Endothelial cell of umbilical vein (primary cell): ENCODE data around the gene NAP1L1. TPM values are rescaled to one million over a fixed set of nuclear protein-coding genes. Genes with fewer than 3 reads are reported as not detected.

Experiments used
- BruUV-seq: library from RNA; stranded (reverse); fragments of 400-500 nt; replicated peaks from 2 replicates; lab custom pipeline; 2021; lab: Mats Ljungman, UMichigan
- CTCF ChIA-PET: fragments of 300-600, 350-600 bp; sonication (Branson Sonifier 250); formaldehyde crosslinking; loops from one replicate; lab custom pipeline; 2021; ENCODE audit warnings: antibody characterized with exemption, inconsistent platforms; lab: Charles Lee
- POLR2A ChIA-PET: fragments of 300-600, 350-600 bp; sonication (Branson Sonifier 250); formaldehyde crosslinking; loops from one replicate; lab custom pipeline; 2021; ENCODE audit warnings: antibody characterized with exemption, inconsistent platforms; lab: Charles Lee
- DNase-seq: peaks from one replicate; pipeline ENCODE4 v3.0.0-alpha.2; 2011; ENCODE audit warnings: low read depth, low spot score
- FAIRE-seq: peaks from 2 replicates; lab custom pipeline; 2011; peaks lifted over from hg19 to GRCh38; lab: Jason Lieb, UNC
- H2AFZ ChIP-seq: 2 replicates; pipeline ENCODE4 v1.6.0; 2012; ENCODE audit warnings: low read depth, low read length, control low read depth, inconsistent platforms
- H3K27ac ChIP-seq: 2 replicates; pipeline ENCODE4 v1.5.1; 2011; ENCODE audit warnings: low read depth, mild to moderate bottlenecking, control low read depth, low read length, moderate library complexity; ENCODE audit not compliant: insufficient read depth
- H3K27me3 ChIP-seq, 2 experiments: 2 replicates each; pipeline versions ENCODE4 v1.6.0 to v1.6.1; 2011; ENCODE audit warnings: low read length in 2 of 2, mixed read lengths in 1 of 2; ENCODE audit not compliant: control insufficient read depth in 2 of 2, insufficient read depth in 2 of 2
- H3K36me3 ChIP-seq, 2 experiments: 2 replicates in 1 of 2; 3 replicates in 1 of 2; pipeline ENCODE4 v1.5.1; 2011; ENCODE audit warnings: low read length in 2 of 2, mild to moderate bottlenecking in 1 of 2, moderate library complexity in 1 of 2; ENCODE audit not compliant: control insufficient read depth in 2 of 2, insufficient read depth in 2 of 2; ENCODE audit errors: extremely low read depth in 1 of 2
- H3K4me1 ChIP-seq: 3 replicates; pipeline ENCODE4 v1.5.1; 2011; ENCODE audit warnings: mild to moderate bottlenecking, low read length; ENCODE audit not compliant: control insufficient read depth, insufficient read depth; ENCODE audit errors: extremely low read depth
- H3K4me2 ChIP-seq: 2 replicates; pipeline ENCODE4 v1.6.1; 2011; ENCODE audit warnings: low read length, control low read depth, mixed read lengths; ENCODE audit not compliant: insufficient read depth
- H3K4me3 ChIP-seq, 3 experiments: fragments of 200-600 bp in 1 of 3; sonication (generic), shearing (Covaris generic) in 1 of 3; replicated peaks in 1 of 3; 2 replicates each; pipeline ENCODE4 v1.5.1; 2011 to 2016; ENCODE audit warnings: control low read depth in 3 of 3, low read length in 3 of 3, mild to moderate bottlenecking in 2 of 3, inconsistent platforms in 1 of 3, low read depth in 1 of 3, moderate library complexity in 1 of 3; ENCODE audit not compliant: insufficient read depth in 1 of 3
- H3K79me2 ChIP-seq: 2 replicates; pipeline ENCODE4 v1.6.0; 2012; ENCODE audit warnings: low read length, inconsistent platforms; ENCODE audit not compliant: control insufficient read depth, insufficient read depth
- H3K9ac ChIP-seq: replicated peaks from 2 replicates; pipeline ENCODE3; 2011; ENCODE audit warnings: low read length, control low read depth; ENCODE audit not compliant: insufficient read depth; ENCODE audit errors: extremely low read depth
- H3K9me1 ChIP-seq: replicated peaks from 3 replicates; pipeline ENCODE4 v1.6.0; 2011; ENCODE audit warnings: mild to moderate bottlenecking, low read length; ENCODE audit not compliant: control insufficient read depth, insufficient read depth; ENCODE audit errors: extremely low read depth
- H3K9me3 ChIP-seq: replicated peaks from 2 replicates; pipeline ENCODE4 v1.5.1; 2012; ENCODE audit warnings: low read length, inconsistent platforms; ENCODE audit not compliant: control insufficient read depth, insufficient read depth
- H4K20me1 ChIP-seq: replicated peaks from 2 replicates; pipeline ENCODE3; 2011; ENCODE audit warnings: mild to moderate bottlenecking, low read length; ENCODE audit not compliant: control insufficient read depth, insufficient read depth; ENCODE audit errors: extremely low read depth
- EZH2 ChIP-seq: IDR thresholded peaks from 2 replicates; pipeline ENCODE4 v1.6.1; 2012; ENCODE audit warnings: borderline replicate concordance, low read depth, mild to moderate bottlenecking, moderate library complexity, low read length, inconsistent platforms; ENCODE audit not compliant: severe bottlenecking
- FOS ChIP-seq: IDR thresholded peaks from 2 replicates; pipeline ENCODE4 v1.6.1; 2011; ENCODE audit warnings: mild to moderate bottlenecking, low read length, moderate library complexity, borderline replicate concordance; ENCODE audit not compliant: insufficient read depth
- GATA2 ChIP-seq: IDR thresholded peaks from 2 replicates; pipeline ENCODE4 v1.7.0; 2011; ENCODE audit warnings: low read depth, mild to moderate bottlenecking, moderate library complexity, mixed read lengths, low read length; ENCODE audit not compliant: insufficient read length, insufficient read depth
- JUN ChIP-seq: IDR thresholded peaks from 2 replicates; pipeline ENCODE4 v1.6.1; 2011; ENCODE audit warnings: borderline replicate concordance, low read depth; ENCODE audit not compliant: insufficient read length, insufficient read depth
- MYC ChIP-seq: IDR thresholded peaks from one replicate; pipeline ENCODE4 v1.6.1; 2011; ENCODE audit warnings: mild to moderate bottlenecking, low read depth, low read length
- POLR2A ChIP-seq: IDR thresholded peaks from 2 replicates; pipeline ENCODE4 v1.6.1; 2012; ENCODE audit warnings: low read depth, mild to moderate bottlenecking, control low read depth, low read length
- POLR2AphosphoS5 ChIP-seq: IDR thresholded peaks from 2 replicates; pipeline ENCODE4 v1.6.1; 2012; ENCODE audit warnings: low read depth, mild to moderate bottlenecking, control low read depth, low read length, moderate library complexity; ENCODE audit not compliant: insufficient read depth
- dilution Hi-C: fragments of 300-500 bp; cut with MboI; formaldehyde crosslinking; loops from one replicate; pipeline ENCODE4 v1.15.0; 2019; ENCODE audit warnings: low sequenced_read_pairs; ENCODE audit not compliant: extremely low pct_ligation_motif_present
- intact Hi-C: fragments of 100-400 bp; cut with micrococcal nuclease; formaldehyde crosslinking; loops from one replicate; pipeline ENCODE4 v1.10.0; 2022
- polyA plus RNA-seq, 4 experiments: library from polyadenylated mRNA; depleted of rRNA in 3 of 4; stranded (reverse) in 3 of 4; unstranded in 1 of 4; fragments of >200 nt; gene quantifications; 2 replicates each; pipeline versions ENCODE4 v1.2.1 to v1.2.3, GENCODE V29; 2011 to 2012; ENCODE audit warnings: missing spikeins in 1 of 4
- total RNA-seq: library from RNA; stranded (reverse); gene quantifications from 2 replicates; pipeline ENCODE4 v1.2.3, GENCODE V29; 2021
- TF ChIP-seq, protein P1 (sequence below): IDR thresholded peaks from 2 replicates; pipeline ENCODE4 v1.6.1; 2011; ENCODE audit not compliant: insufficient read depth, insufficient read length
- TF ChIP-seq, protein P2 (sequence below), 2 donors: IDR thresholded peaks; 1 replicate in 1 of 2; 2 replicates in 1 of 2; pipeline ENCODE4 v1.5.1; 2011; ENCODE audit warnings: low read length in 2 of 2, mild to moderate bottlenecking in 2 of 2, moderate library complexity in 2 of 2, control low read depth in 1 of 2, inconsistent platforms in 1 of 2, low read depth in 1 of 2; ENCODE audit not compliant: insufficient read depth in 1 of 2; ENCODE audit errors: extremely low read depth in 1 of 2

Gene NAP1L1
- total and polyA plus RNA-seq, 2 donors (not counting 3 experiments of a cell fraction or from before 2014, with no cell fraction given) = 127 to 649 TPM

DNA sequence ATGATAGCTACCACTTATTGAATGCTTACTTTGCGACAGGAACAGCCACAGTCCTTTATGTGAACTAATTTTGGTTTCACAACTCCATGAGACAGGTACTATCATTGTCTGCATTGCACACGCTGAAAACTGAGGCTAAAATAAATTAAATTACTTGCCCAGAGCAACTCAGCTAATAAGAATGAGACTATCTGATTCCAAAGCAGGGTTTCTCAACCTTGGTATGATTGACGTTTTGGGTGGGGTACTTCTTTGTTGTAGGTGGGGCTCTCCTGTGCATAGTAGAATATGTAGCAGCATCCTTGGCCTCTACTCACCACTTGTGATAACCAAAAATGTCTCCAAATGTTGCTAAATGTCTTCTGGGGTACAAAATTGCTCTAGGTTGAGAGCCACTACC, 62.0 kb downstream of the NAP1L1 start:
- Histone ChIP-seq H3K79me2 (no peaks in the 10 kb centered on the region), H3K27ac (no peak overlapping the region), H3K4me2 (no peak overlapping the region), H3K9me3 (no peaks in the 10 kb centered on the region), H3K4me3 (no peak overlapping the region), H3K36me3 (no peaks in the 10 kb centered on the region), H3K4me1 (peaks cover 50% of the 10 kb centered on the region), H3K9me1 (no peaks in the 10 kb centered on the region), H2AFZ (no peak overlapping the region), H3K27me3 (no peaks in the 10 kb centered on the region), H4K20me1 (no peaks in the 10 kb centered on the region), H3K9ac (no peak overlapping the region)
- TF ChIP-seq, protein P1, sequence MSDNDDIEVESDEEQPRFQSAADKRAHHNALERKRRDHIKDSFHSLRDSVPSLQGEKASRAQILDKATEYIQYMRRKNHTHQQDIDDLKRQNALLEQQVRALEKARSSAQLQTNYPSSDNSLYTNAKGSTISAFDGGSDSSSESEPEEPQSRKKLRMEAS = no peak
- TF ChIP-seq FOS = no peak
- TF ChIP-seq MYC = no peak
- no peak for TF ChIP-seq POLR2AphosphoS5
- no peak for TF ChIP-seq EZH2
- TF ChIP-seq JUN = no peak
- TF ChIP-seq GATA2 = no peak
- TF ChIP-seq POLR2A = no peak
- TF ChIP-seq, protein P2, sequence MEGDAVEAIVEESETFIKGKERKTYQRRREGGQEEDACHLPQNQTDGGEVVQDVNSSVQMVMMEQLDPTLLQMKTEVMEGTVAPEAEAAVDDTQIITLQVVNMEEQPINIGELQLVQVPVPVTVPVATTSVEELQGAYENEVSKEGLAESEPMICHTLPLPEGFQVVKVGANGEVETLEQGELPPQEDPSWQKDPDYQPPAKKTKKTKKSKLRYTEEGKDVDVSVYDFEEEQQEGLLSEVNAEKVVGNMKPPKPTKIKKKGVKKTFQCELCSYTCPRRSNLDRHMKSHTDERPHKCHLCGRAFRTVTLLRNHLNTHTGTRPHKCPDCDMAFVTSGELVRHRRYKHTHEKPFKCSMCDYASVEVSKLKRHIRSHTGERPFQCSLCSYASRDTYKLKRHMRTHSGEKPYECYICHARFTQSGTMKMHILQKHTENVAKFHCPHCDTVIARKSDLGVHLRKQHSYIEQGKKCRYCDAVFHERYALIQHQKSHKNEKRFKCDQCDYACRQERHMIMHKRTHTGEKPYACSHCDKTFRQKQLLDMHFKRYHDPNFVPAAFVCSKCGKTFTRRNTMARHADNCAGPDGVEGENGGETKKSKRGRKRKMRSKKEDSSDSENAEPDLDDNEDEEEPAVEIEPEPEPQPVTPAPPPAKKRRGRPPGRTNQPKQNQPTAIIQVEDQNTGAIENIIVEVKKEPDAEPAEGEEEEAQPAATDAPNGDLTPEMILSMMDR (IDR thresholded peaks at IDR 0.05; ENCODE audit: extremely low read depth in 1 of 2, insufficient read depth in 1 of 2, low read depth in 1 of 2, low read length in 2 of 2) = no peak
- ChIA-PET CTCF (no interaction called here), POLR2A (no interaction called here)
- intact Hi-C loops = no loop called here
- BruUV-seq = no TSS peak
- dilution Hi-C loops = no loop called here
- DNase-seq (no peak), FAIRE-seq (no peak)
